GM06990 (cell line): ENCODE measurements around the gene NEK11.

ENCODE experiments used
- DNase-seq: peaks from one replicate; pipeline ENCODE4 v3.0.0-alpha.2; 2011; ENCODE audit not compliant: insufficient read length; ENCODE audit errors: extremely low read depth
- H3K27me3 ChIP-seq: replicated peaks from 2 replicates; pipeline ENCODE4 v1.6.0; 2011; ENCODE audit warnings: low read length; ENCODE audit not compliant: control insufficient read depth, insufficient read depth
- H3K36me3 ChIP-seq: 2 replicates; pipeline ENCODE4 v1.5.1; 2011; ENCODE audit warnings: low read length; ENCODE audit not compliant: control insufficient read depth, insufficient read depth
- H3K4me3 ChIP-seq: replicated peaks from 2 replicates; pipeline ENCODE4 v1.5.1; 2011; ENCODE audit warnings: low read depth, mild to moderate bottlenecking, control low read depth, low read length
- TF ChIP-seq, protein P1 (sequence below): IDR thresholded peaks from 2 replicates; pipeline ENCODE4 v1.5.1; 2011; ENCODE audit warnings: low read length, control low read depth, mild to moderate bottlenecking, inconsistent platforms; ENCODE audit not compliant: insufficient read depth, poor library complexity, severe bottlenecking

The NEK11 gene

DNA sequence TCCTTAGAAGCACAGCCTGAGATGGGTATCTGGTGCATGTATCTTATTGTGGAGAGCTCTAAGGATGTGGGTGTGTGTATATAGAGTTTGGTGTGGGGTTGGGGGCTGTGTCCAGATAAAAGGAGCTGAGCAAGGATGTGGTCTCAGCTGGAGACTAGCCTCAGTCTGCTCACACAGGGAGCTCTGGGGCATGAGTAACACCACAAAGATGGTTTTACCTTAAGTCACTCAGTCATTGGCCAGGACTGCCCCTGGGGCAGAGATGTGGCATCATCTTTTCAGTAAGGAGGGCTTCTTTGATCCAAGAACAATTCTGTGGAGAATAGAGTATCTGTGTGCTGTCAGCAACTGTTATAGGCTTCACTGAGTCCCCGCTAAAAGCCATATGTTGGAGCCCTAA is 191.5 kb downstream of the NEK11 start:
- TF ChIP-seq, protein P1, sequence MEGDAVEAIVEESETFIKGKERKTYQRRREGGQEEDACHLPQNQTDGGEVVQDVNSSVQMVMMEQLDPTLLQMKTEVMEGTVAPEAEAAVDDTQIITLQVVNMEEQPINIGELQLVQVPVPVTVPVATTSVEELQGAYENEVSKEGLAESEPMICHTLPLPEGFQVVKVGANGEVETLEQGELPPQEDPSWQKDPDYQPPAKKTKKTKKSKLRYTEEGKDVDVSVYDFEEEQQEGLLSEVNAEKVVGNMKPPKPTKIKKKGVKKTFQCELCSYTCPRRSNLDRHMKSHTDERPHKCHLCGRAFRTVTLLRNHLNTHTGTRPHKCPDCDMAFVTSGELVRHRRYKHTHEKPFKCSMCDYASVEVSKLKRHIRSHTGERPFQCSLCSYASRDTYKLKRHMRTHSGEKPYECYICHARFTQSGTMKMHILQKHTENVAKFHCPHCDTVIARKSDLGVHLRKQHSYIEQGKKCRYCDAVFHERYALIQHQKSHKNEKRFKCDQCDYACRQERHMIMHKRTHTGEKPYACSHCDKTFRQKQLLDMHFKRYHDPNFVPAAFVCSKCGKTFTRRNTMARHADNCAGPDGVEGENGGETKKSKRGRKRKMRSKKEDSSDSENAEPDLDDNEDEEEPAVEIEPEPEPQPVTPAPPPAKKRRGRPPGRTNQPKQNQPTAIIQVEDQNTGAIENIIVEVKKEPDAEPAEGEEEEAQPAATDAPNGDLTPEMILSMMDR: no peak
- Histone ChIP-seq H3K4me3 (no peak overlapping the region), H3K27me3 (no peaks in the 10 kb centered on the region; the same call in 1 of the 2 replicates), H3K36me3 (no peaks in the 10 kb centered on the region)
- DNase-seq: no peak

DNA sequence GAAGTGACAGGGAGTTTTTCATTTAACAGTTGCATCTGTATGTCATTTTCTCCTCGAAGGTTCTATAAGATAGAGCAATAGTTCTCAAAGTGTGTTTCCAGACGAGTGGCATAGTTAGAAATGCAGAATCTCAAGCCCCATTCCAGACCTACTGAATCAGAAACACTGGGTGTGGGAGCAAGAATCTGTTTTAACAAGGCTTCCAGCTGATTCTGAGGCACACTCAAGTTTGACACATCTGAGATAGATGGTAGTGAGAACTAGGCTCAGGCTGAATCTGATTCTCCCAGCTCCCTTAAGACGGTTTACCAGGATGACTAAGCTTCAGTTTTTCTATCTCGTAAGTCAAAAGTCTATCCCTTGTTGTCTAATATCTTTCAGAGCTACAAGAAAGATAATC is 195.1 kb downstream of the NEK11 start:
- TF ChIP-seq, protein P1: no peak
- no peaks in the 10 kb centered on the region for H3K27me3 ChIP-seq
- H3K4me3 ChIP-seq: no peak overlapping the region
- no peaks in the 10 kb centered on the region for H3K36me3 ChIP-seq
- no peak for DNase-seq

DNA sequence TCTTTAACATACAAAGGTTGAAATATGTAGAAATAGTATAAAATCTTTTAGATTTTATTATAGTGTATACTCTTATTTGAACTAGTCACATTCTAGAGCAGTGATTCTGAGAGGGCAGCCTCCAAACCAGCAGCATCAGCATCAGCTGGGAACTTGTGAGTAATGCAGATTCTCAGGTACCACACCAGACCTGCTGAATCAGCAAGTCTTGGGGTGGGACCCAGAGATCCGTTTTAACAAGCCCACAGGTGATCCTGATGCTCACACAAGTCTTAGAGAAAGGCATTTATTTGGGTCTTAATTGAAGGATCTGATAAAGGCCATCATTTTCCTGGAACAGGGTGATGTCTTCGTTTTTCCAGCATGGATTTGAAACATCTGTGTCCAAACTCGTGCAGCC is 195.9 kb downstream of the NEK11 start:
- H3K36me3 ChIP-seq: no peaks in the 10 kb centered on the region
- no peaks in the 10 kb centered on the region for H3K27me3 ChIP-seq
- TF ChIP-seq, protein P1: no peak
- DNase-seq: no peak
- H3K4me3 ChIP-seq: no peak overlapping the region

DNA sequence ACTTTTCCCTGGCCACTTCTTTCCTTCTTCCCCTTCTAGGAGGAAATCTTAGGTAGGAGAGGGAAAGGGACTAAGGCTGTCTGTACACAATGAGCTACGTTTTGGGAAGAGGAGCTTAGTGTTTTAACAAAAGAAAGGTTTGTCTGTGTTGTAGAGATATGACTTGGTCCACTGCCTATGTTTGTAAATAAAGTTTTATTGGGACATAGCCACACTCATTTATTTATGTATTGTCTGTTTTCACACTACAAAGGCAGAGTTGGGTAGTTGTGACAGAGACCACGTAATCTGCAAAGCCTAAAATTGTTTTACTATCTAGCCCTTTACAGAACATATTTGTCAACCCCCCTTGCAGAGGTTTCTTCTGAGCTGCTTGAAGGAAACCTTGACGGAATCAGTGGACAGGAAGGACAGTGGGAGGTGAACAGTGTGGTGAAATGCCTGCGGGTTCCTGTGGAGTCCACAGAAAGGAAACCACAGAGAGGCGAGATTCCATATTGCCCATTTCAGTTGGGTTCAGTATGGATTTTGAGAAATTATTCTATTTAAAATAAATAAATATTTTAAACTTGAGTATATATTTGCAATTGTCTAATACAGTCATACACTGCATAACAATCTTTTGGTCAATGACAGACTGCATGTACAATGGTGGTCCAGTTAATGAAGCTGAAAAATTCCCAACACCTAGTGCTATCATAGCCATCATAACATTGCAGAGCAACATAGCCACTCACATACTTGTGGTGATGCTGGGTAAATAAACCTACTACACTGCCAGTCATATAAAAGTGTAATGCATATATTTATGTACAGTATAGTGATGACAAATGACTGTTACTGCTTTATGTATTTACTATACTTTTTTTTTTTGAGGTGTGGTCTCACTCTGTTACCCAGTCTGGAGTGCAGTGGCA is 197.0 kb downstream of the NEK11 start:
- H3K4me3 ChIP-seq: no peak overlapping the region
- TF ChIP-seq, protein P1: no peak
- DNase-seq: no peak

DNA sequence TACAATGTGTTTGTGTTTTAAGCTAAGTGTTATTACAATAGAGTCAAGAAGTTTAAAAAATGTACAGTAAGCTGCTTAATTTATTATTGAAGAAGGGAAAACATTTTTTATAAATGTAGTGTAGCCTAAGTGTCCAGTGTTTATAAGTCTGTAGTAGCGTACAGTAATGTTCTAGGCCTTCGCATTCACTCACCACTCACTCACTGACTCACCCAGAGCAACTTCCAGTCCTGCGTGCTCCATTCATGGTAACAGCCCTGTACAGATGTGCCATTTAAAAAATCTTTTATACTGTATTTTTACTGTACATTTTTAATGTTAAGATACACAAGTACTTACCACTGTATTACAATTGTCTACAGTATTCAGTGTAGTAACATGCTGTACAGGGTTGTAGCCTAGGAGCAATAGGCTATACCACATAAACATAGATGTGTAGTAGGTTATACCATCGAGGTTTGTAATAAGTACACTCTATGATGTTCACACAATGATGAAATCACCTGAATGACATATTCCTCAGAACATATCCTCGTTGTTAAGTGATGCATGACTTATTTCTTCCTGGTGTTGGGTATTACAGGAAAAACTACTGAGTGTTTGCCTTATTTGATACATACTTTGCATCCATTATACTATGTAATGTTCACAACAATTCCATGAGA is 198.3 kb downstream of the NEK11 start:
- Histone ChIP-seq H3K27me3 (no peaks in the 10 kb centered on the region), H3K36me3 (no peaks in the 10 kb centered on the region), H3K4me3 (no peak overlapping the region)
- TF ChIP-seq, protein P1: no peak
- DNase-seq: no peak

More for the DNA sequence above, 197.0 kb downstream of the NEK11 start:
- no peaks in the 10 kb centered on the region for H3K27me3 ChIP-seq
- no peaks in the 10 kb centered on the region for H3K36me3 ChIP-seq
